ENCODE results near the gene EIF6. TPM values are rescaled to one million over a fixed set of nuclear protein-coding genes. Genes with fewer than 3 reads are reported as not detected.
"Not testable (repeated sequence)": the region's sequence is repeated elsewhere in the genome, so short reads cannot be mapped to it uniquely, and the experiment has no call there.

The EIF6 gene
- polyA plus RNA-seq, 4 donors = 186 to 394 (median 284) TPM

DNA sequence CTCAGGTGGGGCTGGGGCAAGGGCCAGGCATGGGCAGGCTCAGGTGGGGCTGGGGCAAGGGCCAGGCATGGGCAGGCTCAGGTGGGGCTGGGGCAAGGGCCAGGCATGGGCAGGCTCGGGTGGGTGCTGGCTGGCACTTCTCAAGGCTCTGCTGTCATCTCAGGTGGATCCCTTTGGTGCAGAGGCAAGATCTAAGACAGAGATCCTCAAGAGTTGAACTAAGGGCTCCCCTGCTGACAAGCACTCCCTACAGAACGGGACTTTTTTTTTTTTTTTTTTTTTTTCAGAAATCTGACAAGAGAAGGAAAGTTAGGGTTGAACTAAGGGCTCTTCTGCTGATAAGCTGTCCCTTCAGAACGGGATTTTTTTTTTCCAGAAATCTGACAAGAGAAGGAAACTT is 31.6 kb downstream of the EIF6 start:
- H3K36me3 ChIP-seq (ENCODE audit: control insufficient read depth in 3 of 3, insufficient read depth in 2 of 3, low read depth in 1 of 3, low read length in 3 of 3) = peaks cover 0 to 14% (median 0%) of the 10 kb centered on the region in 3 donors
- WGBS, 3 donors = 10 to 54% (median 23%) methylated on average over 3 of the region's 3 CpGs

DNA sequence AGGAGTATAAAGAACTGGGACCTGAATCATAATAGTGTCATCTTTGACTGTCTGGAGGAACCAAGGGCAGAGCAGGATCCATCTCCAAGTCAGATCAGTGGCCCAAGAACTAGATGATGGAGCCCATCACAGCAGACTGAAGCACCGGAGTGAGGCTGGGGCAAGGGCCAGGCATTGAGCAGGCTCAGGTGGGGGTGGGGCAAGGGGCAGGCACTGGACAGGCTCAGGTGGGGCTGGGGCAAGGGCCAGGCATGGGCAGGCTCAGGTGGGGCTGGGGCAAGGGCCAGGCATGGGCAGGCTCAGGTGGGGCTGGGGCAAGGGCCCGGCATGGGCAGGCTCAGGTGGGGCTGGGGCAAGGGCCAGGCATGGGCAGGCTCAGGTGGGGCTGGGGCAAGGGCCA is 32.0 kb downstream of the EIF6 start:
- not testable (repeated sequence) for H3K4me1 ChIP-seq (ENCODE audit: control insufficient read depth in 3 of 3, insufficient read depth in 2 of 3, low read depth in 1 of 3, low read length in 2 of 3); H3K9me3 ChIP-seq (ENCODE audit: control insufficient read depth in 2 of 2, insufficient read depth in 1 of 2, low read depth in 1 of 2, low read length in 1 of 2); H3K27me3 ChIP-seq (ENCODE audit: control insufficient read depth in 3 of 3, insufficient read depth in 3 of 3, low read length in 3 of 3); H3K4me3 ChIP-seq (ENCODE audit: low read depth in 1 of 3, low read length in 3 of 3); FAIRE-seq
- H3K27ac ChIP-seq (ENCODE audit: low read depth in 1 of 3, low read length in 2 of 3) = peak overlapping the region in 2 of 3 donors; percentile 80 to 84
- DNase-seq = peak in 1 of 2 donors; percentile 71
- 19 to 69% (median 50%) methylated on average over 1 to 2 of the region's 2 CpGs for WGBS, 3 donors
- peaks cover 0 to 14% (median 0%) of the 10 kb centered on the region in 3 donors for H3K36me3 ChIP-seq (ENCODE audit: control insufficient read depth in 3 of 3, insufficient read depth in 2 of 3, low read depth in 1 of 3, low read length in 3 of 3)

More for the DNA sequence above, 31.6 kb downstream of the EIF6 start:
- H3K27ac ChIP-seq (ENCODE audit: low read depth in 1 of 3, low read length in 2 of 3) = peak overlapping the region in 1 of 3 donors; percentile 22
- DNase-seq (peak in 1 of 2 donors; percentile 52), FAIRE-seq (no peak)
- peaks cover 3 to 7% (median 6%) of the 10 kb centered on the region in 3 donors for H3K4me1 ChIP-seq (ENCODE audit: control insufficient read depth in 3 of 3, insufficient read depth in 2 of 3, low read depth in 1 of 3, low read length in 2 of 3)
- H3K4me3 ChIP-seq (ENCODE audit: low read depth in 1 of 3, low read length in 3 of 3) = no peak overlapping the region
- H3K27me3 ChIP-seq (ENCODE audit: control insufficient read depth in 3 of 3, insufficient read depth in 3 of 3, low read length in 3 of 3) = no peaks in the 10 kb centered on the region
- H3K9me3 ChIP-seq (ENCODE audit: control insufficient read depth in 2 of 2, insufficient read depth in 1 of 2, low read depth in 1 of 2, low read length in 1 of 2) = no peaks in the 10 kb centered on the region

DNA sequence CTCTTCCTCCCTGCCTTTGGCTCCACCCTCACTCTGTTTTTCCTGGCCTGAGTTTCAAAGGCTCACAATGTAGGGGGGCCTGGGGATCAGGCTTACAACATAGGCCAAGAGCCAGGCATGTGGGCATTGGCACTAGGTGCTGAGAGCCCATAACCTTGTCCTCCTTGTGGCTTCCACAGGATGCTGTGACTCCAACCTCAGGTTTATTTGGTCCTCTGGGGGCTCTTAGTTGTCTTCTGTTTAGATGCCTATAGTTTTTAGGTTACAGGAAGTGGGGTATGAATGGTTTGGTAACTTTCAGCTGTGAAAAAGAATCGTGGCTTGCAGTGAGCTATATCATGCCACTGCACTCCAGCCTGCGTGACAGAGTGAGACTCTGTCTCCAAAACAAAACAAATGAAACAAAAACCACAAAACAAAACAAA is 32.5 kb downstream of the EIF6 start:
- WGBS, 3 donors = 39 to 56% (median 42%) methylated on average over 2 of the region's 2 CpGs
- H3K36me3 ChIP-seq (ENCODE audit: control insufficient read depth in 3 of 3, insufficient read depth in 2 of 3, low read depth in 1 of 3, low read length in 3 of 3) = peaks cover 0 to 14% (median 0%) of the 10 kb centered on the region in 3 donors
- FAIRE-seq = no peak

DNA sequence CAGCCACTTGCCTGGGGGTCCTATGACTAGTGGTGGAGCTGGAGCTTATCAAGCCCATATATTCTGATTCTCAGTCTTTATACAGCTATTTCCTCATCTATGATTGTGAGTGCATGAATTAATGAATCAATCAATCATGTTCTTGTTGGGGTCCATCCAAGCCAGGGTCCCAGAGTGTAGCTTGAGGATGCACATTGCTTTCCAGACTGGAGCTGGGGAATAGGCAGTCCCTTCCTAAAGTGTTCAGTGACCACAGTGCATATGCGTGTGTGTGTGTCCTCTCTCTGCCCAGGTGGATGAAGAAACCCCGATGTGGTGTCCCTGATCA is 33.0 kb downstream of the EIF6 start:
- Histone ChIP-seq H3K36me3 (ENCODE audit: control insufficient read depth in 3 of 3, insufficient read depth in 2 of 3, low read depth in 1 of 3, low read length in 3 of 3) (peaks cover 0 to 14% (median 0%) of the 10 kb centered on the region in 3 donors), H3K27me3 (ENCODE audit: control insufficient read depth in 3 of 3, insufficient read depth in 3 of 3, low read length in 3 of 3) (no peaks in the 10 kb centered on the region), H3K27ac (ENCODE audit: low read depth in 1 of 3, low read length in 2 of 3) (peak overlapping the region in 2 of 3 donors; percentile 36 to 84), H3K9me3 (ENCODE audit: control insufficient read depth in 2 of 2, insufficient read depth in 1 of 2, low read depth in 1 of 2, low read length in 1 of 2) (no peaks in the 10 kb centered on the region), H3K4me3 (ENCODE audit: low read depth in 1 of 3, low read length in 3 of 3) (no peak overlapping the region), H3K4me1 (ENCODE audit: control insufficient read depth in 3 of 3, insufficient read depth in 2 of 3, low read depth in 1 of 3, low read length in 2 of 3) (peaks cover 0 to 5% (median 3%) of the 10 kb centered on the region in 3 donors)
- FAIRE-seq (no peak), DNase-seq (no peak)
- WGBS, 3 donors = 75 to 88% (median 85%) methylated on average over 2 of the region's 2 CpGs

More for the DNA sequence above, 32.5 kb downstream of the EIF6 start:
- DNase-seq = peak in 1 of 2 donors; percentile 52
- Histone ChIP-seq H3K27ac (ENCODE audit: low read depth in 1 of 3, low read length in 2 of 3) (peak overlapping the region in 2 of 3 donors; percentile 80 to 84), H3K27me3 (ENCODE audit: control insufficient read depth in 3 of 3, insufficient read depth in 3 of 3, low read length in 3 of 3) (no peaks in the 10 kb centered on the region), H3K4me1 (ENCODE audit: control insufficient read depth in 3 of 3, insufficient read depth in 2 of 3, low read depth in 1 of 3, low read length in 2 of 3) (peaks cover 0 to 5% (median 3%) of the 10 kb centered on the region in 3 donors), H3K9me3 (ENCODE audit: control insufficient read depth in 2 of 2, insufficient read depth in 1 of 2, low read depth in 1 of 2, low read length in 1 of 2) (no peaks in the 10 kb centered on the region), H3K4me3 (ENCODE audit: low read depth in 1 of 3, low read length in 3 of 3) (no peak overlapping the region)

DNA sequence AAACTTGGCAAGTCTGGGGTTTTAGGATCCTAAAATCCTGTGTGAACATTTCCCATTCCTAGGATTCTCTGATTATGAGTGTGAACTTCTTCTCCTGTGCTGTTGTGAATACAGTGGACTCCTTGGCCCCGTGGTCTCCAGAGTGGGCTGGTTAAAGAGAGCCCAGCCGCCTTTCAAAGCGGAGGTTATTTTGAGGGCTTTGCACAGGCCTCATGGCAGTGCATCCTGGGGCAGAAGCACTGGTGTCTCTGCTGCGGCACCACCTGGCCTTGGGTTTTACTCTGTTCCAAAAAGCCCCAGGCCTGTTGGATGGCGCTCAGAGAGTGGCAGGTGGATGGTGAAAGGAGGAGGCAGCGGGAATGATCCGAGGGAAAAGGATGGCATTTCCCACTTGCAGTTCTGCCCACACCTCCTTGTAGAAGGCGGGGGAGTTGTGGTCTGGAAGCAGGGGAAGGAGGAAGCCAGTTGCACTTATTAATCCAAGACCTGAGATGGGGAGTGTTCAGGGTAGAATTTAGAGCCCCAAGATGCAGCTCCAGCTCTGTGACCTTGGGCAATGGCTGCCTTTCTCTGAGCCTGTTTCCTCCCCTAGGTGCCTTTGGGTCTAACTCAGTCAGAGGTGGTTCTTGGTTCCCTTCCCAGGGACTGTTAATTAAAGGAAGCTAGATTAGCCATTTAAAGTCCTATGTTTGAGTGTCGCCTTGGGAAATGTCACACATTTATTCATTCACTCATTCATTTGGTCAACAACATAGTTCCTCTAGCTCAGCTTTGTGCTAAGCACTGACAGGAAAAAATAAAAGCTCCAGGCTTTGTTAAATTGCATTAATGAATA is 35.7 kb downstream of the EIF6 start:
- no peak for FAIRE-seq
- peaks cover 0 to 8% (median 0%) of the 10 kb centered on the region in 3 donors for H3K36me3 ChIP-seq (ENCODE audit: control insufficient read depth in 3 of 3, insufficient read depth in 2 of 3, low read depth in 1 of 3, low read length in 3 of 3)
- no peaks in the 10 kb centered on the region for H3K27me3 ChIP-seq (ENCODE audit: control insufficient read depth in 3 of 3, insufficient read depth in 3 of 3, low read length in 3 of 3)
- no peak for DNase-seq
- H3K9me3 ChIP-seq (ENCODE audit: control insufficient read depth in 2 of 2, insufficient read depth in 1 of 2, low read depth in 1 of 2, low read length in 1 of 2) = no peaks in the 10 kb centered on the region
- WGBS, 3 donors = 85 to 91% (median 89%) methylated on average over 9 of the region's 9 CpGs
- no peak overlapping the region for H3K4me3 ChIP-seq (ENCODE audit: low read depth in 1 of 3, low read length in 3 of 3)
- H3K4me1 ChIP-seq (ENCODE audit: control insufficient read depth in 3 of 3, insufficient read depth in 2 of 3, low read depth in 1 of 3, low read length in 2 of 3) = peaks cover 0 to 5% (median 3%) of the 10 kb centered on the region in 3 donors
- no peak overlapping the region for H3K27ac ChIP-seq (ENCODE audit: low read depth in 1 of 3, low read length in 2 of 3)

DNA sequence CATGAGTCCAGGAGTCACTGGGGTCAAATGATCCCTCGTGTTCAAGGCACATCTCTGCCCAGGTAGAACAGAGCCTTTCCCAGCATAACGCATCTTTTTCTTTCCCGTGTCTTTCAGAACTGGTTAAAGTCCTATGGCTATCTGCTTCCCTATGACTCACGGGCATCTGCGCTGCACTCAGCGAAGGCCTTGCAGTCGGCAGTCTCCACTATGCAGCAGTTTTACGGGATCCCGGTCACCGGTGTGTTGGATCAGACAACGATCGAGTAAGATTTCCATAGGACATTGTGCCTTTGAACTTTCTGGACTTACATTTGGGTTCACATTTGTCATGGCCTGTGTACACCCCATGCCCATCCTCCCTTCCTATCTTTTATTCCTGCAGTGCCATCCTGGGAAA is 37.8 kb downstream of the EIF6 start:
- Histone ChIP-seq H3K27me3 (ENCODE audit: control insufficient read depth in 3 of 3, insufficient read depth in 3 of 3, low read length in 3 of 3) (no peaks in the 10 kb centered on the region), H3K4me1 (ENCODE audit: control insufficient read depth in 3 of 3, insufficient read depth in 2 of 3, low read depth in 1 of 3, low read length in 2 of 3) (peaks cover 0 to 4% (median 0%) of the 10 kb centered on the region in 3 donors), H3K27ac (ENCODE audit: low read depth in 1 of 3, low read length in 2 of 3) (no peak overlapping the region), H3K36me3 (ENCODE audit: control insufficient read depth in 3 of 3, insufficient read depth in 2 of 3, low read depth in 1 of 3, low read length in 3 of 3) (peaks cover 0 to 5% (median 0%) of the 10 kb centered on the region in 3 donors), H3K4me3 (ENCODE audit: low read depth in 1 of 3, low read length in 3 of 3) (no peak overlapping the region), H3K9me3 (ENCODE audit: control insufficient read depth in 2 of 2, insufficient read depth in 1 of 2, low read depth in 1 of 2, low read length in 1 of 2) (no peaks in the 10 kb centered on the region)
- FAIRE-seq (no peak), DNase-seq (peak; percentile 23 to 42)
- WGBS, 3 donors = 75 to 87% (median 80%) methylated on average over 12 of the region's 12 CpGs

DNA sequence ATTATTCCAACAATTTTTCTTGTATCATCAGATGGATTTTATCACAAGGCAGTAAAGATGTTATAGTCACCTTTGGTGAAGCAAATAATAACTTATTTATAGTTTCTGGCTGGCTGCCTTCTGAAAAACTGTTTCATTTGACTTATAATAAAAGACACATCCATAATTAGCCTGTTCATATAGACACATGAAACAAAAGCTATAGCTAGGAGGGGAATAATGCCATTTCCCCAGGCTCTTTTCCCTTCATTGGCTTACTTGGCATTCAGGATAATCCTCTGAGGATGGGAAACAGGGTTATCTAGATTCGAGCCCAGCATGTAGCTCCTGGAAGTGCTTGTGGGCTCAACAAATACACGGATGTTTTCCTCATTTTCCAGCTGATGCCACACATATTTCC is 40.6 kb downstream of the EIF6 start:
- Histone ChIP-seq H3K27ac (ENCODE audit: low read depth in 1 of 3, low read length in 2 of 3) (no peak overlapping the region), H3K27me3 (ENCODE audit: control insufficient read depth in 3 of 3, insufficient read depth in 3 of 3, low read length in 3 of 3) (no peaks in the 10 kb centered on the region), H3K4me3 (ENCODE audit: low read depth in 1 of 3, low read length in 3 of 3) (no peak overlapping the region), H3K4me1 (ENCODE audit: control insufficient read depth in 3 of 3, insufficient read depth in 2 of 3, low read depth in 1 of 3, low read length in 2 of 3) (no peaks in the 10 kb centered on the region), H3K9me3 (ENCODE audit: control insufficient read depth in 2 of 2, insufficient read depth in 1 of 2, low read depth in 1 of 2, low read length in 1 of 2) (no peaks in the 10 kb centered on the region), H3K36me3 (ENCODE audit: control insufficient read depth in 3 of 3, insufficient read depth in 2 of 3, low read depth in 1 of 3, low read length in 3 of 3) (peaks cover 0 to 4% (median 0%) of the 10 kb centered on the region in 3 donors)
- no peak for DNase-seq
- FAIRE-seq = no peak
- 63 to 66% (median 64%) methylated on average over 2 of the region's 2 CpGs for WGBS, 3 donors

DNA sequence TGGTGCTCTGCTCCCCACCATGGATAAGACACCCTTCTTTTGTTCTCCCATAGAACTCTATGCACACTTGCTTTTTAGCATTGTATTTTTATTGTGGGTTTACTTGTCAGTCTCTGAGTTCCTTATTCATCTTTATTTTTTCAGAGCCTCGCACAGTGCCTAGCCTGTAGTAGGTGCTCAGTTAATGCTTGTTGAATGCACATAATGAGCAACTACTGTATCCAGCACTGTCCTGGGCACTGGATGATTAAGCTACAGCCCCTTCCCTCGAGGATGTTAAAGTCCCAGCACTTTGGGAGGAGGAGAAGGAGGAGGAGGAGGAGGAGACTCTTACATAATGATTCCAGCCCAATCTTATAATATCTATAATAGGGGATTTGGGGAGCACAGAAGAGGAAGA is 41.3 kb downstream of the EIF6 start:
- no peak for FAIRE-seq
- Histone ChIP-seq H3K36me3 (ENCODE audit: control insufficient read depth in 3 of 3, insufficient read depth in 2 of 3, low read depth in 1 of 3, low read length in 3 of 3) (no peaks in the 10 kb centered on the region), H3K27ac (ENCODE audit: low read depth in 1 of 3, low read length in 2 of 3) (no peak overlapping the region), H3K4me3 (ENCODE audit: low read depth in 1 of 3, low read length in 3 of 3) (no peak overlapping the region), H3K27me3 (ENCODE audit: control insufficient read depth in 3 of 3, insufficient read depth in 3 of 3, low read length in 3 of 3) (no peaks in the 10 kb centered on the region), H3K4me1 (ENCODE audit: control insufficient read depth in 3 of 3, insufficient read depth in 2 of 3, low read depth in 1 of 3, low read length in 2 of 3) (no peaks in the 10 kb centered on the region), H3K9me3 (ENCODE audit: control insufficient read depth in 2 of 2, insufficient read depth in 1 of 2, low read depth in 1 of 2, low read length in 1 of 2) (no peaks in the 10 kb centered on the region)
- 61 to 67% (median 67%) methylated on average over 2 of the region's 2 CpGs for WGBS, 3 donors
- no peak for DNase-seq

All from small intestine (tissue), 7 donors.